GM18861 (cell line): Measurements from ENCODE around the gene GRK2.

ENCODE experiments used
- ATAC-seq: cut with Tn5 transposase; IDR thresholded peaks from one replicate; pipeline ENCODE4 v1.9.1; 2021; ENCODE audit not compliant: unreplicated experiment

The GRK2 gene

GRCh38 chr11:67293090-67293489 is 26.8 kb downstream of the GRK2 start:
- ATAC-seq = no peak

- ATAC-seq = no peak
These were observed 29.6 kb downstream of the GRK2 start for GRCh38 chr11:67295846-67296245.

- no peak for ATAC-seq
These were observed 32.5 kb downstream of the GRK2 start for GRCh38 chr11:67298786-67299185.

GRCh38 chr11:67299471-67300191 is 33.4 kb downstream of the GRK2 start:
- ATAC-seq = no peak

- ATAC-seq = no peak
These were observed 34.0 kb downstream of the GRK2 start for GRCh38 chr11:67300256-67300755.

GRCh38 chr11:67300756-67301312 is 34.6 kb downstream of the GRK2 start:
- no peak for ATAC-seq

- ATAC-seq = no peak
These were observed 35.1 kb downstream of the GRK2 start for GRCh38 chr11:67301313-67301921.

GRCh38 chr11:67301951-67302516 is 35.8 kb downstream of the GRK2 start:
- no peak for ATAC-seq

GRCh38 chr11:67302571-67303131 is 36.4 kb downstream of the GRK2 start:
- ATAC-seq = no peak

GRCh38 chr11:67303132-67303834 is 37.0 kb downstream of the GRK2 start, which contains the start of gene SSH3:
Gene SSH3, plus strand, starts transcription at chr11:67303530. Its CDS starts 96 bp downstream, at chr11:67303626.
- ATAC-seq = no peak

- no peak for ATAC-seq
These were observed 37.6 kb downstream of the GRK2 start for GRCh38 chr11:67303835-67304411.

GRCh38 chr11:67304511-67305113 is 38.3 kb downstream of the GRK2 start:
- ATAC-seq = no peak

GRCh38 chr11:67306769-67307544 is 40.7 kb downstream of the GRK2 start:
- ATAC-seq = no peak

GRCh38 chr11:67307545-67308001 is 41.3 kb downstream of the GRK2 start:
- no peak for ATAC-seq

GRCh38 chr11:67308031-67308866 is 42.0 kb downstream of the GRK2 start:
- ATAC-seq = no peak

- ATAC-seq = no peak
These were observed 42.9 kb downstream of the GRK2 start for GRCh38 chr11:67309166-67309565.

- ATAC-seq = no peak
These were observed 43.4 kb downstream of the GRK2 start for GRCh38 chr11:67309661-67310061.
